ENCODE data around the gene NUF2.

- TF ChIP-seq CTCF (IDR thresholded peaks at IDR 0.05; ENCODE audit: insufficient read depth, low read length, poor library complexity, severe bottlenecking) (no peak), EZH2phosphoT487 (conservative IDR thresholded peaks at IDR 0.05; ENCODE audit: low read length) (no peak)
These were observed 59.9 kb downstream of the NUF2 start for GRCh38 chr1:163381487-163382184.
